Measurements from ENCODE around the gene TPCN1.

The TPCN1 gene

GRCh38 chr12:113301811-113302210, 80.5 kb downstream of the TPCN1 start:
- in situ Hi-C loops (cut with MboI; ENCODE audit: low sequenced_read_pairs): no loop called here

DNA sequence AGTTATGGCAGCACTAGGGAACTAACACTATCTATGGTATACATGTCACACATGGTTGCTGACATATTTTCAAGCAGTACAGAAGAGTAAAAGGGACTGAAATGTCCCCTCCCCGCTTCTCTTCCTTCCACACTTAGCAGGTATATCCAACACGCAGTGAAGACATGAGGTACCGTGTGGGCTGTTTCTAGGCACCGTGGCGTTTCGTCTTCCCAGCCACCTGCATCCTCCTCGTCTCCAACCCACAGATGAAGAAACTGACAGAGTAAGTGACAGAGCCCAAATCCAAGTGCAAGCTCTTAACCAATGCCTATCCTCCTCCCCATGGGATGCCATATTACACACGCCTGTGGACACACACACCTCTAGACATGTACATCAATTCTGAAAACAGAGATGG, 81.2 kb downstream of the TPCN1 start:
- in situ Hi-C loops (cut with MboI; ENCODE audit: low sequenced_read_pairs): no loop called here

DNA sequence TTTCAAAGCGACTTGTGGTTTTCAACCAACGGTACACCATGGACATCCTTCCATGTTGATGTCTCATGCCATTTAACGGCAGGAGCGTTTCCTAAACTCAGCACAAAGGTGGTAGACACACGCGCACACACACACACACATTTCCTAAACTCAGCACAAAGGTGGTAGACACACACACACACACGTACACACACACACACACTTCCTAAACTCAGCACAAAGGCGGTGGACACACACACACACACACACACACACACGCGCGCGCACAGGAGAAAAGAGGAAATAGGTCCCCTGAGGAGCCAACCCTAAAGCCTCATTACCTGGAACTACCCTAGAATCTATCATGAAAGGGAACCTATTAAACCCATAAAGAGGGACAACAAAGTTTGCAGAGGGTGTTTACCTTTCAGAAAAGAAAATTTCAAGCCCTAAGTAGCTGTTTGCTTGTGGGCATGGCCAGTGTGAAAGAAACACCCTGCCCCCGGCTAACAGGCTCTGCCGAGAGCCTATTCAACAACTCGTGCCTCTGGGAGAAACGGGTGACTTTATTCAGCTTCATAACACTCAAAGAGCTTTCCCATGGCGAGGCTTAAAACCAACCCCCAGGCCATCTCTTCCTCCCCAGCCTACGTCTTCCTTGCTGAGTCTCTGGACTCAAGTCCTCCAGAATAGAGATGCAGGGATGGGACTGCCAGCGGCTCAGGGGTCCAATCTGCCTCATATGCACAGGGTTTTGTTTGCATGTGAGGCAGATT, 81.8 kb downstream of the TPCN1 start:
- in situ Hi-C loops (cut with MboI; ENCODE audit: low sequenced_read_pairs): no loop called here

DNA sequence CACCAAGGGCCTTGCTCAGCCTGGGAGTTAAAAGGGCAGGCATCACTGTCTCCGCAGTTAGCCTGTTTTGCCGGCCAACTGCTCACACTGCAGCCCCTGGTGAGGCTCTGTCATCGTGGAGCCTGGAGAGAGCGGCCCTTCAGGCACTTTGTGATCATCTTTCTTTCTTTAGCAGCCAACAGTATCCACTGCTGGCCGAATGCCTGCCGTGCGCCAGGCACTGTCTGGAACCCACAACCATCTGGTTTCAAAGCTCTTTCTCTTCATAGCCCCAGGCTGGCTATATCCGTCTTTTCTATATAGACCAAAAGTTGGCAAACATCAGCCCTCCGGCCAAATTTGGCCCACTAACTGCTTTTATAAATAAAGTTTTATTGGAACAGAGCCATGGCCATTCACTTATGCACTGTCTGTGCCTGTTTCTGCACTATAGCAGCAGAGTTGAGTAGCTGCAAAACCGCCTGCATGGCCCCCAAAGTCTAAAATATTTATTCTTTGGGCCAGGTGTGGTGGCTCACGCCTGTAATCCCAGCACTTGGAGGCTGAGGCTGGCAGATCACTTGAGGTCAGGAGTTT, 84.1 kb downstream of the TPCN1 start:
- in situ Hi-C loops (cut with MboI; ENCODE audit: low sequenced_read_pairs): no loop called here

- in situ Hi-C loops (cut with MboI; ENCODE audit: low sequenced_read_pairs): no loop called here
Measured at GRCh38 chr12:113306382-113306781, 85.1 kb downstream of the TPCN1 start.

- in situ Hi-C loops (cut with MboI; ENCODE audit: low sequenced_read_pairs): no loop called here
Measured at GRCh38 chr12:113310489-113310888, 89.2 kb downstream of the TPCN1 start.

DNA sequence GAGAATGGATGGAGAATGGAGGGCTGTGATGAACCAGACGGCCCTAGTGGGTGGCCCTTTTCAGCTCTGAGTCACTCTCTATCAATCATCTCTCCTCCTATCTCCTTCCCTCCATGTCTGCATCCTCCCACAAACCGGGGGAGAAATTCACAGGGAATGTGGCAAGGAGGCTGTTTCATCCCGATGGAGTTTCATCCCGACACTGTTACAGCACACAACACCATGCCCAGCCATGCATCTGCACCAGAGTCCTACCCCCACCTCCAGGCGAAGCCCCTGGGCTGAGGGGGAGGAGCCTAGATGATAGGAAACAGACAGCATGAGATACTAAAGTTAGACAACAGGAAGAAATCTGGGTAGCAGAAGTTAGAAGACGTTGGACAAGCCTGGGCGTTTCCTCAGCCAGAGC, 92.9 kb downstream of the TPCN1 start:
- in situ Hi-C loops (cut with MboI; ENCODE audit: low sequenced_read_pairs): no loop called here

GRCh38 chr12:113315358-113315757, 94.1 kb downstream of the TPCN1 start:
- in situ Hi-C loops (cut with MboI; ENCODE audit: low sequenced_read_pairs): no loop called here

DNA sequence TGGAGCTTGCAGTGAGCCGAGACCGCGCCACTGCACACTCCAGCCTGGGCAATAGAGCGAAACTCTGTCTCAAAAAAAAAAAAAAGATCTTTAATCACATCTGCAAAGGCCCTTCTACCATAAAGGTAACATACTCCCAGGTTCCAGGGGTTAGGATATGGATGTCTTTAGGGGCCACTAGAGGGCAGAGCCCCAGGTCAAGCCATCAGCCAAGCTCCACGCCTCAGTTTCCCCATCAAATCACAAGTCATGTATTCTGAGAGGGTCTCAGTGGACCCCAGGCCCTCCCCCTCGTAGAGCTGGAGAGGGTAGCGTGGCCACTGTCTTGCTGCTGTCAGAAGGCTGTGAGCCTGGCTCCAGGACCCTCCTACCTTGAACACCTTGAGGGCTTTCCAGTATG, 94.9 kb downstream of the TPCN1 start:
- in situ Hi-C loops (cut with MboI; ENCODE audit: low sequenced_read_pairs): no loop called here

GRCh38 chr12:113317122-113317521, 95.9 kb downstream of the TPCN1 start:
- in situ Hi-C loops (cut with MboI; ENCODE audit: low sequenced_read_pairs): no loop called here

- in situ Hi-C loops (cut with MboI; ENCODE audit: low sequenced_read_pairs): no loop called here
Measured at GRCh38 chr12:113318046-113318656, 96.9 kb downstream of the TPCN1 start.

- in situ Hi-C loops (cut with MboI; ENCODE audit: low sequenced_read_pairs): no loop called here
Measured at GRCh38 chr12:113318900-113319628, 97.8 kb downstream of the TPCN1 start.

DNA sequence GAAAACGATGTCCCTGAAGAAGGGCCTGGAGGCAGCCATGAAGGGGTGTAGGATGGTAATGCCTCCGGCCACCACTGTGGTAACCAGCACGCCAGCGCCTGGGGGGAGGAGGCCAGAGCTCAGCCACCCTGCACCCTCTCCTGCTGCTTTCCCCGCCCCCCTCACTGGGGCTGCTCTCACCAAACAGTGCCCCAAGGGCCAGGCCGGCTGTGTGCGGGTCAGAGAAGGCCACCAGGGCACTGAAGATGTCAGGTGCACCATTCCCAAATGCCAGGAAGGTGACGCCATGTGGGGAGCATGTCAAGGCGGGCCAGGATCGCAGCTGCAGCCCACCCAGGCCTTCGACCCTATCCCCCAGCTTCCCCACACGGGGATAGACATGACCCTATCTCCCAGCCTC, 99.1 kb downstream of the TPCN1 start:
- in situ Hi-C loops (cut with MboI; ENCODE audit: low sequenced_read_pairs): no loop called here

- in situ Hi-C loops (cut with MboI; ENCODE audit: low sequenced_read_pairs): no loop called here
Measured at GRCh38 chr12:113322343-113322742, 101.1 kb downstream of the TPCN1 start.

- in situ Hi-C loops (cut with MboI; ENCODE audit: low sequenced_read_pairs): no loop called here
Measured at GRCh38 chr12:113325916-113326315, 104.7 kb downstream of the TPCN1 start.

- in situ Hi-C loops (cut with MboI; ENCODE audit: low sequenced_read_pairs): no loop called here
Measured at GRCh38 chr12:113326775-113327395, 105.6 kb downstream of the TPCN1 start.

GRCh38 chr12:113328368-113328889, 107.2 kb downstream of the TPCN1 start:
- in situ Hi-C loops (cut with MboI; ENCODE audit: low sequenced_read_pairs): no loop called here

- in situ Hi-C loops (cut with MboI; ENCODE audit: low sequenced_read_pairs): no loop called here
Measured at GRCh38 chr12:113329022-113329790, 107.9 kb downstream of the TPCN1 start.

DNA sequence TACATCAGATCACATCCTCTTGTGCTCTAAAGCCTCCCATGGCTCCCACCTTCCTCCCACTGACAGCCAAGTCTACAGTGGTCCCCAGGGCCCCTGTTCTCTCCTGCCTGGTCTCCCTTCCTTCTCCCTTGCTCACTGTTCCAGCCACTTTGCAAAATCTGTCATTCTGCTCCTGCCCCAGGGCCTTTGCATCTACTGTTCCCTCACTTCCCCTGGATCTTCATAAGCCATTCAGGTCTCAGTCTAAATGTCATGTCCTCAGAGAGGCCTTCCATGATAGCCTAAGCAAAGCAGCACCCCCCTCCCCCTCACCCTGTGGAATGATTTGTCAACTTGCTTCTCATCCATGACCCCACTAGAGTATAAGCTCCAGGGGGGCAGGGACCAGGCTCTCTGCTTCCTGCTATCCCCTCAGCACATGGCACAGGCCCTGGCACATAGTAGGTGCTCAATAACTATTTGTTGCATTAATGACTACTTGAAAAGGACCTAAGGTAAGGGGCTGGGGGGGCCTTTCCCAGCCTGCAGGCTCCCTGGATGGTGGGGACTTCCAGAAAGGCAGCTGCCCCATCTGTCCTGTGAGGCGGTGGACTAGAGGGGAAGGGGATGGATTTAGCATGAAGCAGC, 108.6 kb downstream of the TPCN1 start:
- in situ Hi-C loops (cut with MboI; ENCODE audit: low sequenced_read_pairs): no loop called here

DNA sequence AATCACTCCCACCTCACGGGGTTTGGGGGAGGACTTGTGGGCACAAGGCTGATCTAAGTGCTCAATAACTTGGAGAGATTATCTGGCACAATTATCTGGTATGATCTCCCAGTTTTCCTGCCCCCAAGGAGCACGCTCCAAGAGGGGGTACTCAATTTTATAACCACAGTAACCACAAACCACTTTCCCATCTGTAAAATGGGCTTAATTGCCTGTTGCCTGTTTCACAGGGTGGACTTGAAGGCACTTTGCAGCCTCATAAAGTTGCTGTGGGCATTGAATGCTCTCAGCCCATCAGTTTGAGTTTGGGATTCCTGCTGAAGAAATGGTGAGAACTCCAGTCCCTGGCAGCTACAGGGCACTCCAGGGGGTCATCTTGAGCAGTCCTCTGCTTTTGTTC, 109.2 kb downstream of the TPCN1 start:
- in situ Hi-C loops (cut with MboI; ENCODE audit: low sequenced_read_pairs): no loop called here

All from hTERT RPE-1 (cell line).